GM21360 (cell line): ENCODE measurements around the gene RPS17.
"Not testable (repeated sequence)": the region's sequence is repeated elsewhere in the genome, so short reads cannot be mapped to it uniquely, and the experiment has no call there.

ENCODE experiments used
- ATAC-seq: cut with Tn5 transposase; IDR thresholded peaks from one replicate; pipeline ENCODE4 v1.9.1; 2021; ENCODE audit warnings: mild to moderate bottlenecking, moderate library complexity; ENCODE audit not compliant: unreplicated experiment

The RPS17 gene

GRCh38 chr15:82548700-82549099 lies 8.4 kb upstream of the RPS17 start:
- no peak for ATAC-seq

GRCh38 chr15:82545478-82545877 lies 5.2 kb upstream of the RPS17 start:
- no peak for ATAC-seq

- no peak for ATAC-seq
Observed at GRCh38 chr15:82545002-82545401, 4.7 kb upstream of the RPS17 start.

- no peak for ATAC-seq
Observed at GRCh38 chr15:82544431-82544830, 4.2 kb upstream of the RPS17 start.

DNA sequence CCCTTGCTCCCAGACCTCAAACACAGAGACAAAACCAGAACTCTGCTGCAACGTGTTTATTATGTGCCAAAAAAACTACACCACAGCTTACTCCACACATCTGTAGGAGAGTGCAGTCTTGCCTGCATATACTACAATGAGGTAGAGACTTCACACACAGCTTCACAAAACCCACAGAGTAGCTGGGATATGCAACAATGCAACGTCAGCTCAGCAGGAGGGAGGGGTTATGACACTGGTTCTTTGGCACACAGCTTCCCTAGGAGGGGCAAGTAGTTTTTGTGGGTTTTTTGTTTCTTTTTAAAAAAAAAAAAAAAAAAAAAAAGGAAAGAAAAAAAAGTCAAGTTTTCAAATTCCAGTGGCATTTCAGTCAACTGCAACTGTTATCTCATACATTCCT lies 2.9 kb upstream of the RPS17 start:
- ATAC-seq = no peak

DNA sequence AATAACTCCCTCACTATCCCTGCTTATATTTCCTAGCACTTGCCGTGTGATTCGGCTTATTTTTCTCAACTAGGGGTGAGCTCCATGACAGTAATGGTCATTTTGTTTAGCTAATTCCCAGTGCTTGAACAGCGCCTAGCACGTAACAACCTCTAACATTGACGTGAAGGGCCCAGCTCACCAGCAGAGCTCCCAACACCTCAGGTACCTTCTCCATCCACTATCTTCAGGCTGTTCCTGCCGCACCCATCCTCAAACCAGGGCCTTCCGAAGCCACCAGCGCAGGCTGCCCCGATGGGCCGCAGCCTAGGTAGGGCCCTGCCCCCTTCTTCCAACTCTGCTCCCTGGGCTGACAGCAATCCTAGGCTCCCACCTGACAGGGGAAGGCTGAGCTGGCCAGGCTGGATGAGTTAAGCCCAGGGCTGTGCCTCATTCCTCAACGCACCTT lies 751 bp upstream of the RPS17 start:
- ATAC-seq = no peak

- no peak for ATAC-seq
Observed at GRCh38 chr15:82539691-82540054, 584 bp downstream of the RPS17 start.

- ATAC-seq = no peak
Observed at GRCh38 chr15:82538961-82539690, 1.1 kb downstream of the RPS17 start.

DNA sequence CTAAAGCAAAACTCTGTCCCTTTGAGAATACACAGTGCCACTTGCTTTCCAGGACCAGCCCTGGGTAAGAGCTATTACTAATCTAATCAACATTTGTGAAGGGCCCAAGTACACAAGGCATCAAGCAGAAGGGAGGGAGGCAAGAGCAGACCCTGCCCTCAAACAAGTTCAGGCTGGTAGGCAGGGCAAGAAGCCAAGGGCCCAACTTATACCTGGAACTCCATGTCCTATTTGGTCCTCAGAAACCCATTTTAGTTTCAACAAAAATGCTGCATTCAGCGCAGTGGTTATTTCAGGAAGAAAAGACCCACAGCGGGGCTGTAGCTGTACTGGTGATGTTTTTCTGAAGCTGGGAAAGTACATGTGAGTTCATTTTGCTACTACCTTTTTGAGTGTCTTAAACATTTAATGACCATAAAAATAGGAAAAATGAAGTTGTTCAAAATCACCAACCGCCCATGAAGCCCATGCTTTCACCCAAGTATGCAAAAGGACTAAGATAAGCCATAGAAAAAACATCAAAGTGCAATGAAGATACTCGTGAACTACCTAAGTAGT lies 2.8 kb downstream of the RPS17 start:
- ATAC-seq = no peak

DNA sequence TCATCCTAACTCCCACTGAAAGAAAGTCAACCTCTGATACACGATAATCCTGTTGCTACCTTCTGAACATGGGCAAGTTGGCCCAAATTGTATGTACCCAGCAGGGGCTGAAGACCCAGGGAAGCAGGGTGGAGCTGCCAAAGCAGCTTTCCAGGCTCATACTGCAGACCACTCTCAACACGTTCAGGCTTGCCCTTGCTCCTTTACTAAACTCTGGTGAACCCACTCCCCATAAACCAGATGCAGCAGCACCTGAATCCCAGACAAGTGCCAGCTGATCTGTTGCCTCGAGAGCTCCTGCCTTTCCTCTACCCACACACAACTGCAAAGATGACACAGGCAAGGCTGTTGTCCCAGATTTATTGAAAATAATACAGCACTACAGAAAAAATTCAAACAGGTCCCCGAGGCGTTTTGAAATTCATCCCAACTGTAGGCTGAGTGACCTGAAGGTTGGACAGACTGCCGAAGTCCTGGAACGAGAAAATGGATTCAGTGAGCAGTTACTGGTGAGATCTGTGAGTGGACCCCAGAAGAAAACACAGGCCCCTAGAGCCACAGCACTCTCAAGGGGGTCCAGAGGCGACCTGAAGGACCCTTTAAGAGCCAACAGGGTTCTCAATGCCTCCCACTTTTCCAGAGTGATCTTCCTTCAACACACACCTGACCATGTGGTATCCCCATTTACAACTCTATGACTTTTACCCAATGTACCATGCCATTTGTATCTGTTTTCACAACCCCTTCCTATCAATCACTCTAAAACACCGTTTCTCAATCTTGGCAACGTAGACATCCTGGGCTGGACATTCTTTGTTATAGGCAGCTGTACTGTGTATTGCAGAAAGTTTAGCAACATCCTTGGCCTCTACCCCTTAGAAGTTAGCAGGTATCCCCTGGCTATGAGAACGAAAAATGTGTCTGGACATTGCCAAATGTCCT lies 3.6 kb downstream of the RPS17 start:
- ATAC-seq = no peak

- ATAC-seq = no peak
Observed at GRCh38 chr15:82535566-82536408, 4.5 kb downstream of the RPS17 start.

DNA sequence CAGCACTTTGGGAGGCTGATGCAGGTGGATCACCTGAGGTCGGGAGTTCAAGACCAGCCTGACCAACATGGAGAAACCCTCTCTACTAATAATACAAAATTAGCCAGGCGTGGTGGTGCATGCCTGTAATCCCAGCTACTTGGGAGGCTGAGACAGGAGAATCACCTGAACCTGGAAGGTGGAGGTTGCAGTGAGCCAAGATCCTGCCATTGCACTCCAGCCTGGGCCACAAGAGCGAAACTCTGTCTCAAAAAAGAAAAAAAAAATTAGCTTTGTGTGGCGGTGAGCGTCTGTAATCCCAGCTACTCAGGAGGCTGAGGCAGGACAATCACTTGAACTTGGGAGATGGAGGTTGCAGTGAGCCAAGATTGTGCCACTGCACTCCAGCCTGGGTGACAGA lies 5.1 kb downstream of the RPS17 start:
- ATAC-seq = not testable (repeated sequence)

DNA sequence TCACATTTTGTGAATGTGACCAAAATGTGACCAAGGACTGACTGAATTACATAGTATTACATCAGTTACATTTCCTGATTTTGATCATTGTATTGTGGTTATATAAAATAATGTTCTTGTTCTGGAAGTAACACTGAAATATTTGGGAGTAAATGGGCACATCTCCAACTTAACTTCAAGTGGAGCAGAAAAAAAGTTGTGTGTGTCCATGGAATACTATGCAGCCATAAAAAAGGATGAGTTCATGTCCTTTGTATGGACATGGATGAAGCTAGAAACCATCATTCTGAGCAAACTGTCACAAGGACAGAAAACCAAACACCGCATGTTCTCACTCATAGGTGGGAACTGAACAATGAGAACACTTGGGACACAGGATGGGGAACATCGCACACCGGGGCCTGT lies 5.8 kb downstream of the RPS17 start:
- ATAC-seq = not testable (repeated sequence)

DNA sequence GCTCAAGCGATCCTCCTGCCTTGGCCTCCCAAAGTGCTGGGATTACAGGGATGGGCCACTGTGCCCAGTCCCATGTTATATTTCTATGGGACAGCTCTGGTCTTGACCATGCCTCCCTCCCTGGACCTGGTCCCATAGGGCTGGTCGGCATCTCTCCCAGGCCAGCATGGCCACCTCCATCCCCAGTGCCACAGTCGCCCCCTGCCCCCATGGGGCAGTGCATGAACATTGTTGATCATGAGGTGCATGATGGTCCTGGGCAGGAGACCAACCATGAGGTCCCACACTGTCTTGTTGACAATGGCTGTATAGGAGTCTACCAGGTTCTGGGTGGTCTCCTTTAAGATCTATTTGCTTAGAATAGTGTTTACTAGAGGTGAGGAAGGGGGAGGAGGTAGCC lies 6.5 kb downstream of the RPS17 start:
- ATAC-seq = no peak

DNA sequence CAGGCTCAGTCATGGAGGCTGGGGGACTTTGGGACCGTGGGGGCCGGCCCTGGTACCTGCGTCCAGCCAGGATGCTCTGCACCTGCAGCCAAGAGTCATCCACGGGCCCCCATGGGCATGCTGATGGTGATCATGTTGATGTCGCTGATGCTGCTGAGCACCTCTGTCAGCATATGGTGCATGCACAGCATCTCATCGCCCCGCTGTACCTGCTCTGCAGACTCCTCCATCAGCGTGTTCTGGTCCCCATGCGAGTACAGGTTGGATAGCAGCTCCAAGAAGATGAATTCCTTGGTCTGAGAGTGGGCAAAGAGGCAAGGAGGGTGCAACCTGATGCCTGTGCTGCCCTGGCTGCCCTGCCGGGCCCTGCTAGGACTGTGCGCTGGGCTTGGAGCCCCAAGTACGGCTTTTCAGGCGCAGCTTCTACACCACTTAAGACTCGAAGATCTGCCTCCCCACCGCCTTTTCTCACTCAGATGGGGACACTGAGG lies 7.2 kb downstream of the RPS17 start:
- no peak for ATAC-seq

GRCh38 chr15:82532383-82532990 lies 7.8 kb downstream of the RPS17 start:
- ATAC-seq = no peak

GRCh38 chr15:82531496-82532382 lies 8.5 kb downstream of the RPS17 start:
- ATAC-seq = no peak

GRCh38 chr15:82530606-82531379 lies 9.5 kb downstream of the RPS17 start:
- peak; percentile 52 for ATAC-seq
